ENCODE results near the gene DIO1. TPM values are rescaled to one million over a fixed set of nuclear protein-coding genes. Genes with fewer than 3 reads are reported as not detected.
"Not testable (repeated sequence)": the region's sequence is repeated elsewhere in the genome, so short reads cannot be mapped to it uniquely, and the experiment has no call there.

DIO1 gene
- total RNA-seq, 4 donors from 2014 or later, result not detected

DNA sequence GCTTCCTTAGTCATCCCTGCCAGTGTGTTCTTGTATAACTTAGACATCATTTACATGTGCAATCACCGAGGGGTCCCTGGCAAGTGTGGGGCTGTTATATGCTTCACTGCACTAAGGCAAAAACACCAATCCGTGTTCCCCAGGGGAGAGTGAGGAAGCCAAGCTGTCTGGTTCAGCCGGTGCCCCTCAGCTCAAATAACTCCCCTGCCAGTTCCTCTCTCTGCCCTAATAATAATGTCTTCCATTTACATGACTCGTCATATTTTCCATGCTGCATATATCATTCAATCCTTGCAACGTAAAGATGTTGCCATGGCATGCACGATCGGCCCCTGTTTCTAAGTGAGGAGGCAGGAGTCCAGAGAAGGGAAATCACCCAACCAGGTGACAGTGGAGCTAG is 31.5 kb upstream of the DIO1 start:
- Histone ChIP-seq H3K9me3 (no peaks in the 10 kb centered on the region), H3K27me3 (no peaks in the 10 kb centered on the region), H3K4me1 (peaks cover 0 to 4% (median 0%) of the 10 kb centered on the region in 3 donors), H3K27ac (no peak overlapping the region), H3K4me3 (no peak overlapping the region), H3K36me3 (peaks cover 6 to 78% (median 6%) of the 10 kb centered on the region in 3 donors)
- DNase-seq, result no peak
- intact Hi-C loops (cut with DNase I), result no loop called here
- TF ChIP-seq, protein P1, sequence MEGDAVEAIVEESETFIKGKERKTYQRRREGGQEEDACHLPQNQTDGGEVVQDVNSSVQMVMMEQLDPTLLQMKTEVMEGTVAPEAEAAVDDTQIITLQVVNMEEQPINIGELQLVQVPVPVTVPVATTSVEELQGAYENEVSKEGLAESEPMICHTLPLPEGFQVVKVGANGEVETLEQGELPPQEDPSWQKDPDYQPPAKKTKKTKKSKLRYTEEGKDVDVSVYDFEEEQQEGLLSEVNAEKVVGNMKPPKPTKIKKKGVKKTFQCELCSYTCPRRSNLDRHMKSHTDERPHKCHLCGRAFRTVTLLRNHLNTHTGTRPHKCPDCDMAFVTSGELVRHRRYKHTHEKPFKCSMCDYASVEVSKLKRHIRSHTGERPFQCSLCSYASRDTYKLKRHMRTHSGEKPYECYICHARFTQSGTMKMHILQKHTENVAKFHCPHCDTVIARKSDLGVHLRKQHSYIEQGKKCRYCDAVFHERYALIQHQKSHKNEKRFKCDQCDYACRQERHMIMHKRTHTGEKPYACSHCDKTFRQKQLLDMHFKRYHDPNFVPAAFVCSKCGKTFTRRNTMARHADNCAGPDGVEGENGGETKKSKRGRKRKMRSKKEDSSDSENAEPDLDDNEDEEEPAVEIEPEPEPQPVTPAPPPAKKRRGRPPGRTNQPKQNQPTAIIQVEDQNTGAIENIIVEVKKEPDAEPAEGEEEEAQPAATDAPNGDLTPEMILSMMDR (IDR thresholded peaks at IDR 0.05), result no peak
- no peak for TF ChIP-seq POLR2A (IDR thresholded peaks at IDR 0.05)
- 55 to 66% methylated on average over 7 of the region's 7 CpGs for WGBS, 2 donors

DNA sequence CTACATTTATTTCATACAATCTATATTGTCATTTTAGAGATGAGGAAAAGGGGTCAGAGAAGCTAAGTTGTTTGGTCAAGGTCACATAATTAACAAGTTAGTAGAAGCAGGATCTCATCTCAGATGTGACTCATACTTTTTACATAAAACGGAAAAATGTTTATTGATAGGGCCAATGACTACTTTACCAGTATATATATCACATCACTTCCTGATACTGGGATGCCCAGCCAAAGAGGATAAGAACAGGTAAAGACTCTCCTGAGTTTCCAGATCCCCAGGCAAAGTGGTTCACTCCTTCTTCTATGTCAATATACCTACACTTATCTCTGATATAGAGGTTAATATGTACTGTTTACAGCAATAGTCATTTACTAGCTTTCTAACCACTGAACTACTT is 25.4 kb upstream of the DIO1 start:
- Histone ChIP-seq H3K36me3 (peaks cover 6 to 91% (median 11%) of the 10 kb centered on the region in 3 donors), H3K9me3 (no peaks in the 10 kb centered on the region), H3K27me3 (no peaks in the 10 kb centered on the region), H3K4me3 (no peak overlapping the region), H3K4me1 (no peaks in the 10 kb centered on the region), H3K27ac (no peak overlapping the region)
- 58 to 75% methylated on average over 1 of the region's 1 CpG for WGBS, 2 donors
- TF ChIP-seq POLR2A (IDR thresholded peaks at IDR 0.05), result no peak
- TF ChIP-seq, protein P1 (IDR thresholded peaks at IDR 0.05), result no peak
- no peak for DNase-seq
- intact Hi-C loops (cut with DNase I), result no loop called here

GRCh38 chr1:53869454-53870117 is 24.4 kb upstream of the DIO1 start:
- intact Hi-C loops (cut with DNase I), result no loop called here
- TF ChIP-seq POLR2A (IDR thresholded peaks at IDR 0.05), result no peak
- TF ChIP-seq, protein P1 (IDR thresholded peaks at IDR 0.05), result no peak
- H3K36me3 ChIP-seq, result peaks cover 6 to 91% (median 11%) of the 10 kb centered on the region in 3 donors
- no peak for DNase-seq
- H3K4me3 ChIP-seq, result no peak overlapping the region
- H3K27me3 ChIP-seq, result no peaks in the 10 kb centered on the region
- H3K4me1 ChIP-seq, result no peaks in the 10 kb centered on the region
- H3K9me3 ChIP-seq, result no peaks in the 10 kb centered on the region
- no peak overlapping the region for H3K27ac ChIP-seq
- 79 to 87% methylated on average over 11 of the region's 11 CpGs for WGBS, 2 donors

- intact Hi-C loops (cut with DNase I), result no loop called here
- TF ChIP-seq, protein P1 (IDR thresholded peaks at IDR 0.05), result no peak
- no peak for TF ChIP-seq POLR2A (IDR thresholded peaks at IDR 0.05)
- no peaks in the 10 kb centered on the region for H3K27me3 ChIP-seq
- no peak for DNase-seq
- no peak overlapping the region for H3K27ac ChIP-seq
- H3K4me1 ChIP-seq, result no peaks in the 10 kb centered on the region
- H3K9me3 ChIP-seq, result no peaks in the 10 kb centered on the region
- WGBS, 2 donors, result 60 to 69% methylated on average over 4 of the region's 4 CpGs
- peaks cover 3 to 97% (median 6%) of the 10 kb centered on the region in 3 donors for H3K36me3 ChIP-seq
- no peak overlapping the region for H3K4me3 ChIP-seq
Observed at GRCh38 chr1:53871221-53871620, 22.8 kb upstream of the DIO1 start.

DNA sequence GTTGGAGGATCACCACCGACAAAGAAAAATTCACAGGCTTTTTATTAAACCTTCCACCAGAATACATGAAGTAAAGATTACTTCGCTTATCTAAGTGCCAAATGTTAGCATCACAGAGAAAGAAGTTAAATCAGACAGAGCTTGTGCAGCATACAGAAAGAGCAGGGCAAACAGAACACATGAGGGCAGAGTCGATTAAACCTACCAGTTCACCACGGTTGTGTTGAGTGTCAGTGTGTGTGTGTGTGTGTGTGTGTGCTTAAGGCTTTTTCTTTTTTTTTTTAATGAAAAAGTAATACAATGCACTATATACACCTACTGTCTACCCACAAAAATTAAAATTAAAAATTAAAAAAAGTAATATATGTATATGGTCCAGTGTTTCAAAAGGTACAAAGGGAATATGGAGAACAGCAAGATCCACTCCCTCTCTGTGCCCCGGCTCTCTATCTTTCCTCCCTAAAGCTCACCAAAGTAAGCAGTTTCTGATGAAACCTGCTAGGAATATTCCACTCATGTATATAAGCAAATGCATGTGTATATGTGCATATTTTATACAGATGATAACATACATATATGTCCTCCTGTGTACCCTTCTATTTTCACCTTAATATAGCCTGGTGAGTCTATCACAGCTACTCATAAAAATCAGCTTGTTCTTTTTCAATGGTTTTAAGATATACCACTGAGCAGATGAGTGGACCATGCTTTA is 22.1 kb upstream of the DIO1 start:
- WGBS, 2 donors, result 62 to 63% methylated on average over 5 of the region's 5 CpGs
- intact Hi-C loops (cut with DNase I), result no loop called here
- Histone ChIP-seq H3K4me3 (no peak overlapping the region), H3K27ac (no peak overlapping the region), H3K36me3 (peaks cover under 1 to 97% (median 4%) of the 10 kb centered on the region in 3 donors), H3K4me1 (no peaks in the 10 kb centered on the region), H3K9me3 (no peaks in the 10 kb centered on the region), H3K27me3 (no peaks in the 10 kb centered on the region)
- no peak for DNase-seq
- no peak for TF ChIP-seq POLR2A (IDR thresholded peaks at IDR 0.05)
- TF ChIP-seq, protein P1 (IDR thresholded peaks at IDR 0.05), result no peak

- intact Hi-C loops (cut with DNase I), result loop anchor here (5.0 kb wide), 1 partner anchor 72 kb away; the partner anchor contains the start of genes IFT25 and LRRC42
Observed at GRCh38 chr1:53875150-53875549, 18.8 kb upstream of the DIO1 start.

More at GRCh38 chr1:53875150-53875549, 18.8 kb upstream of the DIO1 start:
- H3K4me1 ChIP-seq, H3K9me3 ChIP-seq, DNase-seq, H3K27ac ChIP-seq, H3K4me3 ChIP-seq, H3K27me3 ChIP-seq: not testable (repeated sequence)
- 89 to 92% methylated on average over 2 of the region's 2 CpGs for WGBS, 2 donors
- H3K36me3 ChIP-seq, result peaks cover 11 to 96% (median 12%) of the 10 kb centered on the region in 3 donors
